HCT116 (cell line): ENCODE measurements around the gene SCG3. TPM values are rescaled to one million over a fixed set of nuclear protein-coding genes. Genes with fewer than 3 reads are reported as not detected.

Source experiments
- ATAC-seq: fragments of 200-7000 bp; cut with Tn5 transposase; 2 replicates; pipeline ENCODE4 v1.9.1; 2020; ENCODE audit warnings: mild to moderate bottlenecking, moderate library complexity
- BruUV-seq: library from RNA; stranded (reverse); fragments of 400-500 nt; replicated peaks from 2 replicates; lab custom pipeline; 2021; lab: Mats Ljungman, UMichigan
- CTCF ChIA-PET: fragments of 300-600 bp; sonication (Branson Sonifier 250); formaldehyde crosslinking; loops from one replicate; lab custom pipeline; 2021; ENCODE audit warnings: antibody characterized with exemption; lab: Charles Lee
- POLR2A ChIA-PET: fragments of 300-600, 350-600 bp; sonication (Branson Sonifier 250); formaldehyde crosslinking; loops from one replicate; lab custom pipeline; 2021; ENCODE audit warnings: antibody characterized with exemption; lab: Charles Lee
- RAD21 ChIA-PET, 2 experiments: fragments of 300-600 bp; sonication (Branson Sonifier 250); formaldehyde crosslinking; loops; one replicate each; lab custom pipeline; 2023; ENCODE audit warnings: low total read pairs in 2 of 2; ENCODE audit not compliant: uncharacterized antibody in 2 of 2, unreplicated experiment in 2 of 2, low non-redundant PET in 1 of 2; lab: Charles Lee
- DNase-seq: peaks from one replicate; pipeline ENCODE4 v3.0.0-alpha.2; 2010; ENCODE audit warnings: low read depth, low spot score
- H2AFZ ChIP-seq: fragments of 200-600 bp; shearing (Covaris generic), sonication (generic); 2 replicates; pipeline ENCODE4 v1.6.1; 2017; ENCODE audit warnings: low read depth, mixed run types, mixed read lengths, antibody characterized with exemption, low read length; ENCODE audit not compliant: poor library complexity, severe bottlenecking
- H3K27ac ChIP-seq: 2 replicates; pipeline ENCODE4 v1.5.1; 2012; ENCODE audit warnings: low read depth, low read length
- H3K27me3 ChIP-seq: fragments of 200-600 bp; sonication (generic); 2 replicates; pipeline ENCODE4 v1.6.1; 2016; ENCODE audit warnings: mixed run types, low read length, mixed read lengths; ENCODE audit not compliant: insufficient read depth
- H3K36me3 ChIP-seq, 2 experiments: fragments of 200-500 bp in 1 of 2; fragments of 200-600 bp in 1 of 2; sonication (Bioruptor generic) in 1 of 2; sonication (generic) in 1 of 2; 2 replicates each; pipeline versions ENCODE4 v1.5.1 to v1.6.1; 2014 to 2016; ENCODE audit warnings: low read length in 2 of 2, inconsistent platforms in 1 of 2, mixed read lengths in 1 of 2, mixed run types in 1 of 2; ENCODE audit not compliant: insufficient read depth in 2 of 2, control insufficient read depth in 1 of 2
- H3K4me1 ChIP-seq, 2 experiments: fragments of 200-600 bp in 1 of 2; sonication (generic) in 1 of 2; 2 replicates each; pipeline versions ENCODE4 v1.5.1 to v1.6.1; 2012 to 2017; ENCODE audit warnings: low read length in 2 of 2, inconsistent platforms in 1 of 2, mild to moderate bottlenecking in 1 of 2, mixed read lengths in 1 of 2, mixed run types in 1 of 2, moderate library complexity in 1 of 2; ENCODE audit not compliant: insufficient read depth in 2 of 2, control insufficient read depth in 1 of 2
- H3K4me2 ChIP-seq: fragments of 200-600 bp; sonication (generic); 2 replicates; pipeline ENCODE4 v1.6.1; 2017; ENCODE audit warnings: mixed run types, low read length, mixed read lengths
- H3K4me3 ChIP-seq, 2 experiments: fragments of 200-600 bp in 1 of 2; sonication (generic) in 1 of 2; replicated peaks in 1 of 2; 2 replicates each; pipeline ENCODE4 v1.5.1; 2011 to 2016; ENCODE audit warnings: low read length in 2 of 2, control low read depth in 1 of 2, low read depth in 1 of 2, mild to moderate bottlenecking in 1 of 2, mixed read lengths in 1 of 2, mixed run types in 1 of 2
- H3K79me2 ChIP-seq: fragments of 200-600 bp; sonication (generic); 2 replicates; pipeline ENCODE4 v1.6.1; 2017; ENCODE audit warnings: mild to moderate bottlenecking, mixed run types, low read length, moderate library complexity, mixed read lengths; ENCODE audit not compliant: insufficient read depth
- H3K9ac ChIP-seq: fragments of 200-600 bp; sonication (generic); 2 replicates; pipeline ENCODE4 v1.6.1; 2016; ENCODE audit warnings: low read length, mixed read lengths
- H3K9me2 ChIP-seq: fragments of 200-600 bp; sonication (generic), shearing (Covaris generic); 2 replicates; pipeline ENCODE4 v1.6.1; 2017; ENCODE audit warnings: mixed run types, mild to moderate bottlenecking, moderate library complexity; ENCODE audit not compliant: insufficient read depth
- H3K9me3 ChIP-seq, 2 experiments: fragments of 200-500 bp in 1 of 2; fragments of 200-600 bp in 1 of 2; sonication (Bioruptor generic) in 1 of 2; sonication (generic) in 1 of 2; 2 replicates each; pipeline ENCODE4 v1.6.1; 2014 to 2017; ENCODE audit warnings: low read length in 2 of 2, mixed read lengths in 2 of 2, inconsistent platforms in 1 of 2, low read depth in 1 of 2, mild to moderate bottlenecking in 1 of 2, mixed run types in 1 of 2, moderate library complexity in 1 of 2; ENCODE audit not compliant: control insufficient read depth in 1 of 2, insufficient read depth in 1 of 2
- H4K20me1 ChIP-seq: fragments of 200-600 bp; sonication (generic), shearing (Covaris generic); 2 replicates; pipeline ENCODE4 v1.6.1; 2017; ENCODE audit warnings: mixed run types, mild to moderate bottlenecking, moderate library complexity; ENCODE audit not compliant: insufficient read depth
- ELF1 ChIP-seq: IDR thresholded peaks from 2 replicates; pipeline ENCODE4 v1.6.1; 2012; ENCODE audit warnings: low read depth, borderline replicate concordance
- FOSL1 ChIP-seq: IDR thresholded peaks from 2 replicates; pipeline ENCODE4 v1.6.1; 2012; ENCODE audit warnings: low read depth
- POLR2AphosphoS5 ChIP-seq: IDR thresholded peaks from 2 replicates; pipeline ENCODE4 v1.6.1; 2011; ENCODE audit warnings: mild to moderate bottlenecking, low read depth, low read length, moderate library complexity
- RAD21 ChIP-seq: IDR thresholded peaks from 2 replicates; pipeline ENCODE4 v1.6.1; 2012; ENCODE audit warnings: low read depth, mild to moderate bottlenecking
- SRF ChIP-seq: IDR thresholded peaks from 2 replicates; pipeline ENCODE4 v1.6.1; 2012; ENCODE audit warnings: low read depth
- TCF7L2 ChIP-seq: IDR thresholded peaks from 2 replicates; pipeline ENCODE4 v1.7.0; 2011; ENCODE audit warnings: borderline replicate concordance, inconsistent platforms; ENCODE audit not compliant: insufficient read depth, insufficient read length; ENCODE audit errors: extremely low read depth
- intact Hi-C: fragments of 100-400 bp; cut with micrococcal nuclease; formaldehyde crosslinking; loops from 2 replicates; pipeline ENCODE4 v1.10.0; 2022
- total RNA-seq: library from RNA; stranded (reverse); gene quantifications from one replicate; pipeline ENCODE4 v1.2.1, GENCODE V29; 2021; ENCODE audit not compliant: unreplicated experiment
- TF ChIP-seq, protein P1 (sequence below): IDR thresholded peaks from 2 replicates; pipeline ENCODE4 v1.6.1; 2012
- TF ChIP-seq, protein P2 (sequence below): IDR thresholded peaks from 2 replicates; pipeline ENCODE4 v1.6.1; 2011; ENCODE audit warnings: mild to moderate bottlenecking, low read length, moderate library complexity; ENCODE audit not compliant: insufficient replicate concordance; ENCODE audit errors: extremely low read depth

SCG3 gene
- total RNA-seq, 1 experiment from 2014 or later = not detected

DNA sequence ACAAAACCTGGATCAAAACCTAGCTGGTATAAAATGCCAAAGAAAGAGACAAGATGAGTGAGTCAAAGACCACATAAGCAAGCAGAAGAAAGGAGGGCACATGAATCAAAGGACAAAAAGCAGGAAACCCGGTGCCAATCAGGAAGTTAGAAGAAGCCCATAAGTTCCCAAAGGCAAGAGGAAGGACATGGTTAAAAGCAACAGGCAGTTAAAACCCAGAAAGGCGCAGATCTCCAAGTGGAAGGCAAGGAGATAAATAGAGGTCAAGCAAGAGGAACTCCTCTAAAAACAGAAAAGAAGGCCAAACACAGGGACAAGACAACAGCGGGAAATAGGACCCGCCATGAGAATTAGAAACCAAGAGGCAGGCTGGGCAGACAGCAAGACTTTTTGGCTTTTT, 74.5 kb downstream of the SCG3 start:
- ATAC-seq (no peak), DNase-seq (no peak)
- TF ChIP-seq SRF = no peak
- TF ChIP-seq RAD21 = no peak
- TF ChIP-seq, protein P1, sequence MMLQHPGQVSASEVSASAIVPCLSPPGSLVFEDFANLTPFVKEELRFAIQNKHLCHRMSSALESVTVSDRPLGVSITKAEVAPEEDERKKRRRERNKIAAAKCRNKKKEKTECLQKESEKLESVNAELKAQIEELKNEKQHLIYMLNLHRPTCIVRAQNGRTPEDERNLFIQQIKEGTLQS = no peak
- no peak for TF ChIP-seq ELF1
- TF ChIP-seq, protein P2, sequence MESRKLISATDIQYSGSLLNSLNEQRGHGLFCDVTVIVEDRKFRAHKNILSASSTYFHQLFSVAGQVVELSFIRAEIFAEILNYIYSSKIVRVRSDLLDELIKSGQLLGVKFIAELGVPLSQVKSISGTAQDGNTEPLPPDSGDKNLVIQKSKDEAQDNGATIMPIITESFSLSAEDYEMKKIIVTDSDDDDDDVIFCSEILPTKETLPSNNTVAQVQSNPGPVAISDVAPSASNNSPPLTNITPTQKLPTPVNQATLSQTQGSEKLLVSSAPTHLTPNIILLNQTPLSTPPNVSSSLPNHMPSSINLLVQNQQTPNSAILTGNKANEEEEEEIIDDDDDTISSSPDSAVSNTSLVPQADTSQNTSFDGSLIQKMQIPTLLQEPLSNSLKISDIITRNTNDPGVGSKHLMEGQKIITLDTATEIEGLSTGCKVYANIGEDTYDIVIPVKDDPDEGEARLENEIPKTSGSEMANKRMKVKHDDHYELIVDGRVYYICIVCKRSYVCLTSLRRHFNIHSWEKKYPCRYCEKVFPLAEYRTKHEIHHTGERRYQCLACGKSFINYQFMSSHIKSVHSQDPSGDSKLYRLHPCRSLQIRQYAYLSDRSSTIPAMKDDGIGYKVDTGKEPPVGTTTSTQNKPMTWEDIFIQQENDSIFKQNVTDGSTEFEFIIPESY = no peak
- no peak for TF ChIP-seq TCF7L2
- no peak for TF ChIP-seq POLR2AphosphoS5
- no peak for TF ChIP-seq FOSL1
- H3K4me3 ChIP-seq = no peak overlapping the region
- intact Hi-C loops = no loop called here
- ChIA-PET CTCF (no interaction called here), POLR2A (no interaction called here), RAD21 (no interaction called here)
- H3K9ac ChIP-seq = no peak overlapping the region
- H3K4me2 ChIP-seq = no peak overlapping the region
- peaks cover 4 to 12% of the 10 kb centered on the region in 2 experiments; a peak in 3 of 4 replicates for H3K4me1 ChIP-seq
- no peaks in the 10 kb centered on the region for H4K20me1 ChIP-seq
- H3K27ac ChIP-seq = no peak overlapping the region
- no TSS peak for BruUV-seq
- H3K9me2 ChIP-seq = no peaks in the 10 kb centered on the region
- H3K27me3 ChIP-seq = no peaks in the 10 kb centered on the region
- H3K79me2 ChIP-seq = no peaks in the 10 kb centered on the region
- no peaks in the 10 kb centered on the region for H3K9me3 ChIP-seq
- H2AFZ ChIP-seq = no peak overlapping the region
- H3K36me3 ChIP-seq = no peaks in the 10 kb centered on the region
